Vagina (tissue), 2 donors: ENCODE measurements around the gene ILK. TPM values are rescaled to one million over a fixed set of nuclear protein-coding genes. Genes with fewer than 3 reads are reported as not detected.

ENCODE experiments used
- DNase-seq, 2 donors: peaks; one replicate each; pipeline ENCODE4 v3.0.0-alpha.2; 2017; ENCODE audit errors: extremely low spot score in 2 of 2
- H3K27ac ChIP-seq: fragments of 200-600 bp; sonication (generic); one replicate; pipeline ENCODE4 v1.5.1; 2019
- H3K27me3 ChIP-seq: fragments of 200-600 bp; sonication (generic); one replicate; pipeline ENCODE4 v1.5.1; 2019
- H3K36me3 ChIP-seq, 2 donors: fragments of 200-600 bp; sonication (generic); one replicate each; pipeline ENCODE4 v1.5.1; 2017 to 2019
- H3K4me1 ChIP-seq: fragments of 200-600 bp; sonication (generic); one replicate; pipeline ENCODE4 v1.5.1; 2019
- H3K4me3 ChIP-seq, 2 donors: fragments of 200-600 bp; sonication (generic); 1 replicate in 1 of 2; 2 replicates in 1 of 2; pipeline ENCODE4 v1.5.1; 2016 to 2019
- H3K9me3 ChIP-seq: fragments of 200-600 bp; sonication (generic); one replicate; pipeline ENCODE4 v1.5.1; 2019
- CTCF ChIP-seq, 3 experiments: fragments of 450-650 bp in 2 of 3; fragments of 200-600 bp in 1 of 3; sonication (generic) in 1 of 3; IDR thresholded peaks; one replicate each; pipeline ENCODE4 v1.5.1; 2017 to 2019; ENCODE audit warnings: antibody characterized with exemption in 3 of 3, mild to moderate bottlenecking in 2 of 3, moderate library complexity in 2 of 3
- POLR2A ChIP-seq, 2 donors: fragments of 450-650 bp; IDR thresholded peaks; one replicate each; pipeline ENCODE4 v1.6.1; 2017; ENCODE audit warnings: antibody characterized with exemption in 2 of 2, mild to moderate bottlenecking in 2 of 2, moderate library complexity in 2 of 2
- POLR2AphosphoS5 ChIP-seq, 2 donors: sonication (generic); formaldehyde crosslinking; IDR thresholded peaks; one replicate each; pipeline ENCODE4 v1.9.0; 2017; ENCODE audit warnings: antibody characterized with exemption in 2 of 2, mild to moderate bottlenecking in 2 of 2, low read depth in 1 of 2; ENCODE audit not compliant: insufficient read depth in 1 of 2
- intact Hi-C: fragments of 100-400 bp; cut with DNase I; formaldehyde crosslinking; loops from one replicate; pipeline ENCODE4 v1.15.1; 2023
- total RNA-seq: library from RNA; depleted of rRNA; stranded (reverse); fragments of >200 nt; gene quantifications from one replicate; pipeline ENCODE4 v1.2.3, GENCODE V29; 2016

The ILK gene
- total RNA-seq, 1 donor from 2014 or later = 149 TPM

- Histone ChIP-seq H3K36me3 (no peaks in the 10 kb centered on the region), H3K27ac (peak overlapping the region; percentile 92), H3K4me3 (peak overlapping the region; percentile 57 to 72), H3K9me3 (no peaks in the 10 kb centered on the region), H3K27me3 (no peaks in the 10 kb centered on the region), H3K4me1 (peaks cover 17% of the 10 kb centered on the region)
- DNase-seq = no peak
- TF ChIP-seq POLR2AphosphoS5 (IDR thresholded peaks at IDR 0.05; ENCODE audit: insufficient read depth in 1 of 2, low read depth in 1 of 2) = no peak
- TF ChIP-seq POLR2A (IDR thresholded peaks at IDR 0.05) = no peak
- TF ChIP-seq CTCF (IDR thresholded peaks at IDR 0.05) = no peak
- intact Hi-C loops = loop anchor here (10.0 kb wide), 1 partner anchor 52 kb away; the partner anchor contains the start of genes ILK and RRP8
These were observed 53.0 kb downstream of the ILK start for GRCh38 chr11:6656584-6656915.

GRCh38 chr11:6656936-6657335 lies 53.4 kb downstream of the ILK start:
- Histone ChIP-seq H3K27ac (peak overlapping the region; percentile 92), H3K4me1 (peaks cover 17% of the 10 kb centered on the region), H3K27me3 (no peaks in the 10 kb centered on the region), H3K36me3 (no peaks in the 10 kb centered on the region), H3K9me3 (no peaks in the 10 kb centered on the region), H3K4me3 (peak overlapping the region in 1 of 2 donors; percentile 57)
- intact Hi-C loops = loop anchor here (10.0 kb wide), 1 partner anchor 52 kb away; the partner anchor contains the start of genes ILK and RRP8
- TF ChIP-seq CTCF (IDR thresholded peaks at IDR 0.05) (no peak), POLR2AphosphoS5 (IDR thresholded peaks at IDR 0.05; ENCODE audit: insufficient read depth in 1 of 2, low read depth in 1 of 2) (no peak), POLR2A (IDR thresholded peaks at IDR 0.05) (no peak)
- peak in 1 of 2 donors; percentile 87 for DNase-seq

- TF ChIP-seq POLR2AphosphoS5 (IDR thresholded peaks at IDR 0.05; ENCODE audit: insufficient read depth in 1 of 2, low read depth in 1 of 2) (no peak), CTCF (IDR thresholded peaks at IDR 0.05) (no peak), POLR2A (IDR thresholded peaks at IDR 0.05) (no peak)
These were observed 53.8 kb downstream of the ILK start for GRCh38 chr11:6657346-6657745.

GRCh38 chr11:6658647-6659046 lies 55.1 kb downstream of the ILK start:
- Histone ChIP-seq H3K27ac (no peak overlapping the region), H3K9me3 (no peaks in the 10 kb centered on the region), H3K4me3 (no peak overlapping the region), H3K4me1 (peaks cover 17% of the 10 kb centered on the region), H3K27me3 (no peaks in the 10 kb centered on the region), H3K36me3 (no peaks in the 10 kb centered on the region)
- intact Hi-C loops = loop anchor here (10.0 kb wide), 1 partner anchor 54 kb away; the partner anchor contains the start of genes ILK and RRP8
- peak in 1 of 2 donors; percentile 64 for DNase-seq
- TF ChIP-seq POLR2AphosphoS5 (IDR thresholded peaks at IDR 0.05; ENCODE audit: insufficient read depth in 1 of 2, low read depth in 1 of 2) = no peak
- no peak for TF ChIP-seq POLR2A (IDR thresholded peaks at IDR 0.05)
- no peak for TF ChIP-seq CTCF (IDR thresholded peaks at IDR 0.05)

More at GRCh38 chr11:6657346-6657745, 53.8 kb downstream of the ILK start:
- DNase-seq = no peak
- Histone ChIP-seq H3K27ac (peak overlapping the region; percentile 92), H3K4me3 (no peak overlapping the region), H3K27me3 (no peaks in the 10 kb centered on the region), H3K4me1 (peaks cover 17% of the 10 kb centered on the region), H3K9me3 (no peaks in the 10 kb centered on the region), H3K36me3 (no peaks in the 10 kb centered on the region)
- intact Hi-C loops = loop anchor here (10.0 kb wide), 1 partner anchor 53 kb away; the partner anchor contains the start of genes ILK and RRP8

Other genes starting within 250 kb of the ILK start
- 23.1 TPM for gene SMPD1, start 213.3 kb upstream of the ILK start, total RNA-seq
- gene APBB1, start 184.7 kb upstream of the ILK start, total RNA-seq = 59.7 TPM
- 0.98 TPM for gene HPX, start 162.8 kb upstream of the ILK start, total RNA-seq
- gene TRIM3, start 129.8 kb upstream of the ILK start, total RNA-seq = 27.5 TPM
- 54.0 TPM for gene ARFIP2, start 122.4 kb upstream of the ILK start, total RNA-seq
- 98.7 TPM for gene TIMM10B, start 122.3 kb upstream of the ILK start, total RNA-seq
- gene DNHD1, start 106.5 kb upstream of the ILK start, total RNA-seq = 17.2 TPM
- 10.3 TPM for gene RRP8, start 158 bp upstream of the ILK start, total RNA-seq
- gene TAF10, start 8.4 kb downstream of the ILK start, total RNA-seq = 48.1 TPM
- 77.3 TPM for gene TPP1, start 15.6 kb downstream of the ILK start, total RNA-seq
- gene DCHS1, start 52.0 kb downstream of the ILK start, total RNA-seq = 28.7 TPM
- 55.2 TPM for gene MRPL17, start 79.6 kb downstream of the ILK start, total RNA-seq
- not detected for gene OR2AG2, start 168.2 kb downstream of the ILK start, total RNA-seq
- gene OR2AG1, start 179.2 kb downstream of the ILK start, total RNA-seq = not detected
- not detected for gene OR6A2, start 195.9 kb downstream of the ILK start, total RNA-seq
- gene OR10A5, start 241.9 kb downstream of the ILK start, total RNA-seq = not detected